ENCODE data around the gene CLCN7. TPM values are rescaled to one million over a fixed set of nuclear protein-coding genes. Genes with fewer than 3 reads are reported as not detected.

CLCN7 gene
- polyA plus RNA-seq, 1 experiment: 36.4 TPM

DNA sequence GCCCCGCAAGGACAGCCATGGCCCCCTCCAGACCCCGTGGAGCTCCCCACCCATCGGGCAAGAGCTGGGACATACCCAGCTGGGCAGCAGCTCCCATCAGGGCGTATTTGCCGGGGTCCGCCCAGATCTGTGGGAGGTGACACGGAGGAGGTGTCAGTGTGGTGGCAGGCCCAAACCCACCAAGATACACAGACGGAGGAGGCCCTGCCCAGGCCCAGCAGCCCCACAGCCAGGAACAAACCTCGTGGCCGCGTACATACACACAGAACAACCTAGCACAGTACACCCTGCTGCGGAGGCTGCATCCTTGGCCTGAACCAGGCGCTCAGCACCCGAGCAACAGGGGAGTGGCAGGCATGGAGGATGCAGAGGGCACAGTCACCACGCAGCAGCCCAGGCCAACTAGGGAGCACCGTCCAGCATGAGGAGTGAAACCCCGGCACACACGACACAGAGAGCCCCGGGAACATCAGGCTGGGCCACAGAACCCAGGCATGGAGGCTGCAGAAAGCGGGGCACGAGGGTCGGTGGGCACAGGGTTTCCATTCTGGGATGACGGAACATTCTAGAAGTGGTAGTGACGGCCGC is 25.5 kb downstream of the CLCN7 start:
- no peak for DNase-seq (ENCODE audit: low read depth)
- Histone ChIP-seq H3K4me3 (ENCODE audit: low read depth, low read length) (no peak overlapping the region), H3K27me3 (ENCODE audit: control insufficient read depth, insufficient read depth, low read length) (no peaks in the 10 kb centered on the region), H3K36me3 (ENCODE audit: control insufficient read depth, insufficient read depth, low read length) (peaks cover 30% of the 10 kb centered on the region)
- TF ChIP-seq CTCF (IDR thresholded peaks at IDR 0.05; ENCODE audit: insufficient read depth, low read depth, low read length): no peak
- ChIA-PET CTCF (no interaction called here), POLR2A (no interaction called here)

- Histone ChIP-seq H3K4me3 (ENCODE audit: low read depth, low read length) (no peak overlapping the region), H3K27me3 (ENCODE audit: control insufficient read depth, insufficient read depth, low read length) (no peaks in the 10 kb centered on the region), H3K36me3 (ENCODE audit: control insufficient read depth, insufficient read depth, low read length) (peaks cover 29% of the 10 kb centered on the region)
- CTCF ChIA-PET: no interaction called here
- DNase-seq (ENCODE audit: low read depth): no peak
- POLR2A ChIA-PET: no interaction called here
- no peak for TF ChIP-seq CTCF (IDR thresholded peaks at IDR 0.05; ENCODE audit: insufficient read depth, low read depth, low read length)
These were observed 26.2 kb downstream of the CLCN7 start for GRCh38 chr16:1448536-1449116.

DNA sequence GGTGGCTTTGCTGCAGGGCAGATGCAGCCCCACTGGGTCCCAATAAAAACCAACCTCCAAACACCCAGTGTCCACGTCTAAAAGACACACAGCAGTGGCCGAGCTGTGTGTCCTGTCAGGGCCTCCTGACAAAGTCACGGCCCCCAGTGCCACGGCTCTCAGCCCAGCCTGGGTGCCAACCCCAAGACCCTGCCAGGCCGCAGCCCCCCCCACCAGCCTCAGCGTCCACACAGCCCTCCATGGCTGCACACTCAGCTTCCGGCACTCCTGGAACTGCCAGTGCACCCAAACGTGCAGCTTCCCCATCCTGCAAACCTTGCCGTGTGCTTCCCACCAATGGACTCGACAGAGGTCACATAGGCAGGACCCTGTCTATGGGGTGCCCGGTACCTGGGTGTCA is 26.9 kb downstream of the CLCN7 start:
- Histone ChIP-seq H3K27me3 (ENCODE audit: control insufficient read depth, insufficient read depth, low read length) (no peaks in the 10 kb centered on the region), H3K4me3 (ENCODE audit: low read depth, low read length) (no peak overlapping the region), H3K36me3 (ENCODE audit: control insufficient read depth, insufficient read depth, low read length) (peaks cover 25% of the 10 kb centered on the region)
- no peak for TF ChIP-seq CTCF (IDR thresholded peaks at IDR 0.05; ENCODE audit: insufficient read depth, low read depth, low read length)
- no peak for DNase-seq (ENCODE audit: low read depth)
- ChIA-PET POLR2A (no interaction called here), CTCF (no interaction called here)

GRCh38 chr16:1446296-1447080 is 28.3 kb downstream of the CLCN7 start:
- TF ChIP-seq CTCF (IDR thresholded peaks at IDR 0.05; ENCODE audit: insufficient read depth, low read depth, low read length): no peak
- ChIA-PET POLR2A (no interaction called here), CTCF (interaction anchor here (0.6 kb wide), 1 partner anchor 83 kb away, joined by 3 read pairs; no protein-coding TSS in a partner anchor)
- Histone ChIP-seq H3K36me3 (ENCODE audit: control insufficient read depth, insufficient read depth, low read length) (peaks cover 20% of the 10 kb centered on the region), H3K4me3 (ENCODE audit: low read depth, low read length) (no peak overlapping the region), H3K27me3 (ENCODE audit: control insufficient read depth, insufficient read depth, low read length) (no peaks in the 10 kb centered on the region)
- DNase-seq (ENCODE audit: low read depth): no peak

- Histone ChIP-seq H3K27me3 (ENCODE audit: control insufficient read depth, insufficient read depth, low read length) (no peaks in the 10 kb centered on the region), H3K36me3 (ENCODE audit: control insufficient read depth, insufficient read depth, low read length) (peaks cover 17% of the 10 kb centered on the region), H3K4me3 (ENCODE audit: low read depth, low read length) (no peak overlapping the region)
- no peak for DNase-seq (ENCODE audit: low read depth)
- ChIA-PET CTCF (no interaction called here), POLR2A (no interaction called here)
- no peak for TF ChIP-seq CTCF (IDR thresholded peaks at IDR 0.05; ENCODE audit: insufficient read depth, low read depth, low read length)
These were observed 29.2 kb downstream of the CLCN7 start for GRCh38 chr16:1445518-1446203.
